Lower leg skin (tissue), 3 donors: ENCODE measurements around the gene POLR3GL.

Source experiments
- CTCF ChIP-seq, 3 donors: fragments of 450-650 bp; IDR thresholded peaks; one replicate each; pipeline ENCODE4 v1.5.1; 2016; ENCODE audit warnings: antibody characterized with exemption in 3 of 3, mild to moderate bottlenecking in 3 of 3, moderate library complexity in 2 of 3
- POLR2A ChIP-seq, 2 donors: fragments of 450-650 bp; IDR thresholded peaks; one replicate each; pipeline ENCODE4 v1.6.1; 2016 to 2017; ENCODE audit warnings: antibody characterized with exemption in 2 of 2, mild to moderate bottlenecking in 1 of 2, moderate library complexity in 1 of 2

- TF ChIP-seq POLR2A (IDR thresholded peaks at IDR 0.05): no peak
- no peak for TF ChIP-seq CTCF (IDR thresholded peaks at IDR 0.05)
Measured at GRCh38 chr1:146022403-146023127, 58.1 kb downstream of the POLR3GL start.
